Activated CD4-positive, CD25-positive, alpha-beta regulatory T cell treated with anti-CD3 and anti-CD28 coated beads, Interleukin-2, amount 50 U/mL, for 72 hours (primary cell): Measurements from ENCODE around the gene PHF3.

Experiments
- DNase-seq: peaks from one replicate; pipeline ENCODE4 v3.0.0; 2021

PHF3 gene

GRCh38 chr6:63649847-63650265, 14.3 kb downstream of the PHF3 start:
- no peak for DNase-seq

GRCh38 chr6:63652980-63653379, 17.4 kb downstream of the PHF3 start:
- DNase-seq, result no peak

- no peak for DNase-seq
Measured at GRCh38 chr6:63660757-63661156, 25.2 kb downstream of the PHF3 start.

- no peak for DNase-seq
Measured at GRCh38 chr6:63661769-63662168, 26.2 kb downstream of the PHF3 start.

- DNase-seq, result no peak
Measured at GRCh38 chr6:63663147-63663955, 27.7 kb downstream of the PHF3 start.

- DNase-seq, result no peak
Measured at GRCh38 chr6:63663956-63664281, 28.3 kb downstream of the PHF3 start.

- no peak for DNase-seq
Measured at GRCh38 chr6:63671098-63671754, 35.6 kb downstream of the PHF3 start.

- no peak for DNase-seq
Measured at GRCh38 chr6:63672582-63673129, 37.1 kb downstream of the PHF3 start.

GRCh38 chr6:63673692-63674091, 38.1 kb downstream of the PHF3 start:
- no peak for DNase-seq

GRCh38 chr6:63674635-63675034, 39.0 kb downstream of the PHF3 start:
- no peak for DNase-seq

GRCh38 chr6:63675138-63675537, 39.5 kb downstream of the PHF3 start:
- no peak for DNase-seq

GRCh38 chr6:63676412-63677114, 41.0 kb downstream of the PHF3 start:
- no peak for DNase-seq

GRCh38 chr6:63677282-63677681, 41.7 kb downstream of the PHF3 start:
- no peak for DNase-seq

- DNase-seq, result no peak
Measured at GRCh38 chr6:63683071-63683603, 47.5 kb downstream of the PHF3 start.

- no peak for DNase-seq
Measured at GRCh38 chr6:63685446-63686379, 50.1 kb downstream of the PHF3 start.

GRCh38 chr6:63689421-63689820, 53.8 kb downstream of the PHF3 start:
- DNase-seq, result no peak

GRCh38 chr6:63690221-63690620, 54.6 kb downstream of the PHF3 start:
- DNase-seq, result no peak

- DNase-seq, result no peak
Measured at GRCh38 chr6:63705707-63706106, 70.1 kb downstream of the PHF3 start.

- DNase-seq, result no peak
Measured at GRCh38 chr6:63706630-63707029, 71.0 kb downstream of the PHF3 start.

- no peak for DNase-seq
Measured at GRCh38 chr6:63708631-63709030, 73.0 kb downstream of the PHF3 start.

GRCh38 chr6:63709148-63709547, 73.5 kb downstream of the PHF3 start:
- no peak for DNase-seq

- DNase-seq, result no peak
Measured at GRCh38 chr6:63713332-63713731, 77.7 kb downstream of the PHF3 start.
